WI38 (cell line): ENCODE measurements around the gene APBA2.

Experiments
- H3K4me3 ChIP-seq: 2 replicates; pipeline ENCODE4 v1.5.1; 2011; ENCODE audit warnings: low read depth, mild to moderate bottlenecking, control low read depth, low read length
- TF ChIP-seq, protein P1 (sequence below): IDR thresholded peaks from 2 replicates; pipeline ENCODE4 v1.5.1; 2012; ENCODE audit warnings: low read depth, mild to moderate bottlenecking, control low read depth, low read length

Gene APBA2

DNA sequence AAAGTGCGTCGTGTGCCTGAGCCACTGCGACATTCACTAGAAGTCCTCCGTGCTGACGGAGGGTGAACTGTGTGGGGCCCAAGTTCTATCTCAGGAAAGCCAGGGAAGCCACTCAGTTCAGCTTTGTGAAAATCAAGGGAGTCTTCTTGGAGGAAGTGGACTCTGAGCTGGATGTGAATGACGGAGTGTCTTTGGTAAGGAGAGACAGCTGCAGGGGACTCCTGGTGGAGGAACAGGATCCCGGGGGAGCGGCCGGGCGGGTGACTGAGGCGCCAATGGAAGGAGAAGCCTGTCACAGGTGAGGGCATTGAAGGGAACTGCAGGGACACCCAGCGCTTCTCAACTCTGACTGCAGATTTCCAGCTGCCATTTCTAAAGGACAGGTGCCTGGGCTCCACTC, 75.6 kb downstream of the APBA2 start:
- TF ChIP-seq, protein P1, sequence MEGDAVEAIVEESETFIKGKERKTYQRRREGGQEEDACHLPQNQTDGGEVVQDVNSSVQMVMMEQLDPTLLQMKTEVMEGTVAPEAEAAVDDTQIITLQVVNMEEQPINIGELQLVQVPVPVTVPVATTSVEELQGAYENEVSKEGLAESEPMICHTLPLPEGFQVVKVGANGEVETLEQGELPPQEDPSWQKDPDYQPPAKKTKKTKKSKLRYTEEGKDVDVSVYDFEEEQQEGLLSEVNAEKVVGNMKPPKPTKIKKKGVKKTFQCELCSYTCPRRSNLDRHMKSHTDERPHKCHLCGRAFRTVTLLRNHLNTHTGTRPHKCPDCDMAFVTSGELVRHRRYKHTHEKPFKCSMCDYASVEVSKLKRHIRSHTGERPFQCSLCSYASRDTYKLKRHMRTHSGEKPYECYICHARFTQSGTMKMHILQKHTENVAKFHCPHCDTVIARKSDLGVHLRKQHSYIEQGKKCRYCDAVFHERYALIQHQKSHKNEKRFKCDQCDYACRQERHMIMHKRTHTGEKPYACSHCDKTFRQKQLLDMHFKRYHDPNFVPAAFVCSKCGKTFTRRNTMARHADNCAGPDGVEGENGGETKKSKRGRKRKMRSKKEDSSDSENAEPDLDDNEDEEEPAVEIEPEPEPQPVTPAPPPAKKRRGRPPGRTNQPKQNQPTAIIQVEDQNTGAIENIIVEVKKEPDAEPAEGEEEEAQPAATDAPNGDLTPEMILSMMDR = no peak
- H3K4me3 ChIP-seq = no peak overlapping the region

DNA sequence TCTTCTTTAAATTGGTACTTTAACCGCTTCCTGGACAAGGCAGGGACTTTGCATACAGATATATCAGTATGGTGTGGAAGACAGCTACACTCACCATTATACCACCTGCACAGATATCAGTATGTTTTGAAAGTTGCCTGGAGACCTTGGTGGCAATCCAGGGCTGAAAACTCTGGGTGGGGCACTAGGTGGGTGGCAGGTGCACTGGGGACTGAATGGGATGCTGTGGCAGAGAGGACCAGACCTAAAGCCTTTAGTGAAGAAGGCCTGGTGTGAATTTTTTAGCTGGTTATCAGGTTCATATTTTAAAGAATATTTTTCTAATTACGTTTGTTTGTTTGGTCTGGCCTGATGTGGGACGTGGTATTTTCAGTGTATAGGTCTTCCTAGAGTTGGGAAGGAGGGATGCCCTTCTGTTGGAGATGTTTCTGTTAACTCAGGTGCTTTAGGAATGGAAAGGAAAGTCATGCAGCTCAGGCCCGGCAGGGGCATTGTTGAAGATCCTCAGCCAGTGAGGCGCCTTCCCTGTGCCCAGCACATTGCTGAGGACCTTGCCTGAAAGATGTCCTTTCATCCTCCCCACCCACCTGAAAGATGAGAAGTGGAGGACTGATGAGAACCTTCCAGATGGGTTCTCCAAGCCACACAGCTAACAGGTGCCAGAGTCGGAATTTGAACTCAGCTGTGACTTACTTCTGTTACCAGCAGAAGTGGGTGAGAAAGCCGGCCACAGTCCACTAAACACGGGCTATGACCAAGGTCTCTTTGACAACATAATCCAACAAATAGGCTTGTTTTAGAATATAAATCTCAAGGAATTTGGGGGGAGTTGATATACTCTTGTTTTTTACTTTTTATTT, 77.3 kb downstream of the APBA2 start:
- H3K4me3 ChIP-seq = no peak overlapping the region
- TF ChIP-seq, protein P1 = no peak

DNA sequence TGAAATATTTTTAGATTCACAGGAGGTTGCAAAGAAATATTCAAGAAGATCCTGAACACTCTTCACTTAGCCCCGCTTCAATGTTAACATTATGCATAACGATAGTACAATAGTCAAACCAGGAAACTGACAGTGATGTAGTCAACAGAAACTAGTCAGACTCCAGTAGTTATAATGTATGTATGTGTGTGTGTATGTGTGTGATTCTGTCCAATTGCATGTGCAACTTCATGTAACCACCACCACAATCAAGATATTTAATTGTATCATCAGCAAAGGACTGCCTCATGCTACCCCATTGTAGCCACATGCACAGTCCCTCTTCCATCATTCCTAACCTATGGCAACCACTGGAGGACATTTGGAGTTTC, 77.9 kb downstream of the APBA2 start:
- TF ChIP-seq, protein P1 = no peak
- H3K4me3 ChIP-seq = no peak overlapping the region

DNA sequence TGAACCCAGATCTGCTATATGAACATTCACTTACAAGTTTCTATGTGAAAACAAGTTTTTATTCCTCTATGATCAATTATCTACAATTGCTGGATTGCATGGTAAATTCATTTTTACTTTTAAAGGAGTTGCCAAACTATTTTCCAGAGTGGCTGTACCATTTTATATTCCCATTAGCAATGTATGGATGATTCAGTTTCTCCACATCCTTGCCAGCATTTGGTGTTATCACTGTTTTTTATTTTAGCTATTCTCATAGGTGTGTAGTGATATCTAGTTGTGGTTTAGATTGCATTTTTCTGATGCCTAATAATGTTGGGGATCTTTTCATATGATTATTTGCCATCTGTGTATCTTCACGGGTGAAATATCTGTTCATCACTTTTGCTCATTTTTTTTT, 78.3 kb downstream of the APBA2 start:
- no peak overlapping the region for H3K4me3 ChIP-seq
- TF ChIP-seq, protein P1 = no peak

DNA sequence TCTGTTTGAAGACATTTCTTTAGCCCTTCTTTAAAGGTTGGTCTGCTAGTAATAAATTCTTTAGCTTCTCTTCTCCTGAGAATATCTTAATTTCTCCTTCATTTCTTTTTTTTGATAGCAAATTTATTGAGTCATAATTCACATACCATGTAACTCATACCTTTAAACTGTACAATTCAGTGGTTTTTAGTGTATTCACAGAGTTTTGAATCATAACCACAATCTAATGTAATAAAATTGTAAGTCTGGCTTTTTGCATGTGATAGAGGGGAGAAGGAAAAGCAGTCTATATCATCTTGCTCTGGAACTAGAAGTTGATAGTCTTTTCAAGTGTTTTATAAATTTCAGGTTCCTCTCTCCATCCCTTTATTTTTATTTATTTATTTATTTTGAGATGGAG, 81.3 kb downstream of the APBA2 start:
- H3K4me3 ChIP-seq = no peak overlapping the region
- TF ChIP-seq, protein P1 = no peak

DNA sequence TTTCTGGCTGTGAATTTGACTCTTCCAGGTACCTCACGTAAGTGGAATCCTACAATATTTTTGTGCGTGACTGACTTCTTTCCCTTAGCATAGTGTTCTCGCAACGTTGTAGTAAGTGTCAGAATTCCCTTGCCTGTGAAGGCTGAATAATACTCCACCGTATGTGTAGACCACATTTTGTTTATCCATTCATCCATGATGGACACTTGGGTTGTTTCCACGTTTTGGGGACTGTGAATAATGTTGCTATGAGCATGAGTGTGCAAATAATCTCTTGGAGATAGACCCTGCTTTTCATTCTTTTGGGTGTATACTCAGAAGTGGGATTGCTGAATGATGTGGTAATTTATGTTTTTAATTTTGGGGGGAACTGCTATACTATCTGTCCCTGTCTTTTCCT, 82.2 kb downstream of the APBA2 start:
- TF ChIP-seq, protein P1 = no peak
- no peak overlapping the region for H3K4me3 ChIP-seq

DNA sequence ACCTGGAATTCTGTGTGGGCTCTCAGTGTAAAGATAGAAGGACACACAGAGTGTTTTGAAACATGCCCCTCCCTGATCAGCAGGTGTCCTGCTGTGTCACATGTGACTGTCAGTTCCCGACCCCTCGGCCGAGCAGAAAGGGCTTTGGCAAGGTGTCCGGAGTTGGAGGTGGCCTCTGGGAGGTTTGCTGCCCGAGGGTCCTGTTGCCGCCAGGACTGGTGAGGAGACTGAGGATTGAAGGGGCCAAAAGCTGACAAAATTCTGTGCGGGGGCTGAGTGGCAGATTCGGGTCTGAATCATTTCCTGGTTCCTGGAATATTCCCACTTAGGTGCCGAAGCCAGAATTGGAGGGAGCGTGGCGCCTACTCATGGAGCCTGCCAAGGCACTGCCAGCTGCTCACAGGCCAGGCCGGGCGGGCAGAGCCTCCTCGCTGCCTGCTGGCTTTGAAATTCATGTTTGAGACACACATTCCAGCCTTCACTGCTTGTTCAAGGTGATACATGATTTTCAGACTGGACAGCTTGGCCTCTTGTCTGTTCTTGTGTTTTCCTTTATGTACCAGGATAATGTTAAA, 83.8 kb downstream of the APBA2 start:
- TF ChIP-seq, protein P1 = no peak
- no peak overlapping the region for H3K4me3 ChIP-seq
